CD4-positive, alpha-beta T cell treated with Interferon gamma for 1 hour (primary cell): ENCODE results near the gene LRRC4.
A peak's percentile ranks its signal among the peaks of the same experiment; 100 is the strongest.

Experiments
- DNase-seq: peaks from one replicate; pipeline ENCODE4 v3.0.0-alpha.2; 2020

Gene LRRC4

DNA sequence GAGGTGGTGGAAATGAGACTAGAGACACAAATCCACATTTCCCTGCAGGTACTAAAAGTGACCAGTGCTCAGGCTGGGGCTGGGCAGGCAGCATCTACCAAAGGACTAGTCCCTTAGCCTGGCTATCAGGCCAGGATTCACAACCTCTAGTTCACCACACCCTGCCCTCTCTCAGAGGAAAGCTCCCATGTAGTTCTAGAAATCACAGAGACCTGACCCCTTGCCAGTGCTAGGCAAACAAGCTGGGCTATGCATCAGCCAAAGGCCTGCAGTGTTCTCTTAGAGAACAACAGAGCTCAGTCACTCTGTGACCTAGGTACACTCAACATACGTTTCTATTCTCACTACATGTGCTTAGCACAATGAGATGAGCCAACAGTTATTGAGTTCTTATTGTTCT, 26.7 kb upstream of the LRRC4 start:
- DNase-seq = no peak

DNA sequence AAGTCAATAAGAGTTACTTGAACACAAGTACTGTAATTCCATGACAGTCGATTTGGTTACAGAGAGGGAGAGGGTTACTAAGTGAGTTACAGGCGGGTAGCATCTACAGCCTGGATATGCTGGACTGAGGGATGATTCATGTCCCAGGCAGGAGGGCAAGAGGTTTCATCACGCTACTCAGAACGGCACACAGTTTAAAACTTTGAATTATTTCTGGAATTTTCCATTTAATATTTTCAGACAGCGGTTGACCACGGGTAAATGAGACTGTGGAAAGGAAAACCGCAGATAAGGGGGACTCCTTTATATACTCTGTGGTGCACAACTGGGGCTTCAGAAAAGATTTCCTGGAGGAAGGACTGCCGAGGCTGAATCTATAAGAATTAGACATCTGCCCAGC, 25.7 kb upstream of the LRRC4 start:
- no peak for DNase-seq

DNA sequence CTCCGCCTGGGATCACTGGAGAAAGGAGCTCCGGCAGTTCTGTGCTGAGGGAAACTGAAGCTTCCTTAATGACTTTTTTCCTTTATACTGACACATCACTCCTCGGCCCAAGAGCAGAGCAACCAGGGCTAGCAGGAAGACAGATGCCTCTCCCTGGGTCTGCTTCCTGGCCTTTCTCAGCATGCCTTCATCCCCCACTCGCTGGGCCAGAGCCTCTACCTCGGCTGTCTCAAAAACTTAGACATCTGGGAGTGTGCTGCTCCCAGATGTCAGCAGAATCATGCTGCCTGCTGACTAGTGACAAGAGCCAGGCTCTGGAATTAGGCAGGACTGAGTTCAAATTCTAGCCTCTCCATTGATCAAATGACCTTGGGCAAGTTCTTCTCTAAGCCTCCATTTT, 24.4 kb upstream of the LRRC4 start:
- DNase-seq = no peak

DNA sequence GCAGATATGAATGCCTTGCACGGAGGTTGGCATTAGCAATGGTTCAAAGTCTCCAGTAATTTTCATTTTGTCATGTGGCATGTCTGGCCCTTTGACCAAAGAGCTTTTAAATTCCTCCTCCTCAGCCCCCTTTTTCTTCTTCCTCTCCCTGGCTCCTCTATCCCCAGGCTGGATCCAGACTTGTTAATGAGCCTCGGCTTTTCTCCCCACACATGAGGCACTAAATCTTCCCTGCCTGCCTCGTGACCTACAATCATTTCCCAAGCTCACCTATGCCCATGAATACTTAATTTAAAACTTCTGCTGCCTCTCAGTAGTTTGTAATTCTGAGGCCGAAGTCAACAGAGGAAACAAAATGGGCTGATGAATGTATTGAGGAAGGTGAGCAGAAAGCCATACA, 23.3 kb upstream of the LRRC4 start:
- DNase-seq = no peak

DNA sequence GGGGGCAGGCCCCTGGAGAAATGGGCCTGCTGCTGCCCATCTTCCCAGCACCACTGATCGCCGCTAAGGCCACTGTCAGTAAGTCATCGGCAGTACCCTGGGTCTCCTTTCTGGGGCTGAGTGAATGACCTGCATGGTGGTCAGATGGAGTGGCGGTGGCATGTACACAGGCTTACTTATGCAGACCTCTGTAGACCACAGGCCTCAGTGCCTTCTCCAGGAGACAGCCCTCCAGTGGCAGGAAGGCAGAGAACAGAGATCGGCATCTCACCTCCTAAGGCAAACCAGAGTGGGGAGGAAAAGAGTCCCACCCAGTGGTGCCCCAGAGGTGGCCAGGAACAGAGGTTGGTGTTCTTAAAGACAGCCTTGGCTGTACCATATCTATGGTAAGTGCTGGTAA, 22.8 kb upstream of the LRRC4 start:
- no peak for DNase-seq

DNA sequence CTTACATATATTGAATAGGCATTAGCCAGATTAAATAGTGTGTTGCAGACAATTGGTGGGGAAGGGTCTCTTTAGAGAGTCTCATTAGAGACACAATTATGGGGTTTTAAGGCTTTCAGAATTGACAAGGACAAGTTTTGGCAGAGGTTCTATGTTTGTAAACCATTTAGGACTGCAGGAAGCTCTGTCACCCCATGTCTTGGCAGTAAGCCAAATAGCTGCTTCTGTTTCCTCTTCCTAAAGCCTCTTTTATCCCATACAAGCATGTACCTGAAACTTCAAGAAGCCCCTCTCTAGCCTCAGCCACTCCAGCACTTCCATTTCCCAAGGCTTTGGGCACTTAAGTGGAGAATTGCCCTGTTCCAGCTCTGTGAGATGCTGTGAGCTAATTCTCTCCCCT, 21.8 kb upstream of the LRRC4 start:
- DNase-seq = no peak

DNA sequence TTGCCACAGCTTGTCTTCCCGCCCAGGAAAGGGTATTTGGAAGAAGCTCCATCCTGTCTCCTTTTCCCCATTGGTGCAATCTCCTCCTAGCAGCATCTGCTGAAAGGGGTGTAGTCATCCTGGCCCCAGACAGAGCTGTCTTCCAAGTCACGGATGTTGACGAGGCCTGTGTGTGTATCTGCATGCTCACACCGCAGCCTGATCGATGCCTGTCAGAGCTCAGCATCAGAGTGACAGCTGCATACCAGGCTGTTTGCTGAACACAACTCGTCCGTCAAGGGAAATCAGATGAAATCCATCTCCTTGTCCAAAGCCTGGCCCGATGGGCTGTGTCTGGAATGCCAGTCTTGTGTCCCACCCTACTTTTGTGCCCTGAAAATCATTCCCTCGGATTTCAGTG, 21.2 kb upstream of the LRRC4 start:
- no peak for DNase-seq

DNA sequence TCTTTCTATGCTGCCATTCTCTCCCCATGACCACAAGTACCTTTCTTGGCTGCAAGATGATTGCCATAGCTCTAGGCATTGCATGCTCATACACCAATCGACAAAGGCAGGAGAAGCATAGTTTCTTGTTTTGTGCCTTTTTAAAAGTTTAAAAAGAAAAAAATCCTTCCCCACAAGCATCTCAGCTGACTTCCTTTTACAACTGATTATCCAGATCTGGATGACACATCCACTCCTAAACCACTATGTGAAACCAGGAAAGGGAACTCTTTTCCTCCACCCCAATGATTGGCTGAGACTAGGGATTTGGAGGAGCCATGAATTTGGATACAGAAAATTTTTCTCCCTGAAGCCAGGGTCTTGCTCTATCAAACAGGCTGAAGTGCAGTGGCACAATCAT, 14.5 kb upstream of the LRRC4 start:
- DNase-seq = no peak

DNA sequence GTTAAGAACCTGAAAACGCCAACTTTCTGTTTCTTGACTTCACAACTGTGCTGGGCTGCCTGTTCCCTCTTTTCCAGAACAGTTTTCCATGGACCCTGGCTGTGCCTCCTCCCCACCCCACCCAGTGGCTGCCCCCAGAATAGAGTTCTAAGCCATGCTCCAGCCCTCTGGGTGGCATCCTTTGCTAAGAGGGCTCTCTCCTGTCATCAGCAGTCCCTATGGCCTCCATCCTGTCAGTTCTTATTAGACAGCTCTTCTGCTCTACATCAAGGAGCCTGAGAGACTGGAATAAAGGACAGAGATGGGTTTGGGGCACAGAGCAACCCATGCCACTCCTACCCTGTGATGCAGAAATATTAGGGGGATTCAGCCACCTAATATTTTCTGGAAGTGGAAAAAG, 13.9 kb upstream of the LRRC4 start:
- no peak for DNase-seq

DNA sequence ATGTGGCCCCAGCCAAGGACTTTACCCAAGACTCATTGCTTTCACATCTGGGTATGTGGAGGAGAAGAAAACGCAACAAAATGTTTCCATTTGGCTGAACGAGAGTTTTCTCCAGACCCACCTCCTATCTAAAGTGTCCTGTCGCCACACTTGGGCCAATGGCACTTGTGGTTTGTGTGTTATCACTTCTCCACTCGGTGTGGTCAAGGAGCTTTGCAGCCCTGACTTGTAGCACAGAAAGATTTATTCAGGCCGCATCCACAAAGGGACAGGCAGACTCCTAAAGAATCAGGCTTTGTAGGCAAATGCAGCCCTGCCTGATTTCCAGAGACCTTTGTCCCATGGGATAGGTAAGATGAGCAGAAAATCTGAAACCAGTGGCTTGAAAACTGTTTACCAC, 12.8 kb upstream of the LRRC4 start:
- DNase-seq = no peak

DNA sequence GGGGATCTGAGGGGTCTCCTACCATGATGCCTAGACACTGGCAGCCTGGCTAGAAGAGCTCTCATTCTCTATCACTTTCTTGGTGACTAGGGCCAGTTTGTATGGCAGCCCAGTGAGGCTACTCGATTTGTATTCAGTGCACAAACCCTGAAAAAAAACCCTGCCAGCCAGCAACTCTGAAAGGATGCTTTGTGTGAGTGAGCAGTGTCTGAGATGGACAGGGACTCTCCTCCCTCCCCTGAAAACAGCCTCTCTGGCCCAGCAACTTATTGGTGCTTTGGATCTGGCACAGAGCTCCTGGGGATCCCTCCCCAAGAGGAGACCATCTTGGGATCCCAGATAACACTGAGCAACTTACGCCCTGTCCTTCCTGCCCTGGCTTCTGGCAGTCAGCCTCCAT, 10.8 kb upstream of the LRRC4 start:
- DNase-seq = no peak

DNA sequence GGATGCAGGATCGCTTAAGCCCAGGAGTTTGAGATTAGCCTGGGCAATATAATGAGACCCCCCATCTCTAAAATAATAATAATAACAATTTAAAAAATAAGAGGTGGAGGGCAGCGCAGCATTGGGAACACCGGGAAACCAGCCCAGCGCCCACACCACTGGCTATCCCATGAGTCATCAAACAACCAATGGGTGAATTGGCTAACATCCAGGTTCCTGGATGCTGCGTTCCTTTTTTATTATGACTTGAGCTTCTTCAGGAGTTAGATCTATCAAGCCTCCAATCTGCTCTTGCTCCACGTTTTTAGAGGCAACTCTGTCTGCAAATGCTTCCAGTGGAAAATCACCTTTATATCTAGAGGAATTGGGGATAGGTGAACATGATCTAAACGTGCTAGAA, 10.0 kb upstream of the LRRC4 start:
- no peak for DNase-seq

DNA sequence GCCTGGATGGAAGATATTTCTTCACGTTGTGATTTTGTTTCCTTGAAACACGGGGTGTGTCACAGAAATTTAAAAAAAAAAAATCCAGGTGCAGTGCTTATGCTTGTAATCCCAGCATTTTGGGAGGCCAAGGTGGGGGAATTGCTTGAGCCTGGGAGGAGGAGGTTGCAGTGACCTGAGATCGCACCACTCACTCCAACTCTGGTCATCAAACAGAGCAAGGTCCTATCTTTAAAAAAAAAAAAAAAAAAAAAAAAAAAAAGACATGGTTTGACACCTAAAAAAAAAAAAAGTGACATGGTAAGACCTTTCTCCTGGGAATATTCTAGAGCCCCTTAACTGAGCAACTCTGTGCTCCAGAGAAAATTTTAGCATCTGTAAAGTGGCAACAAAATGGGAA, 9.0 kb upstream of the LRRC4 start:
- DNase-seq = no peak

DNA sequence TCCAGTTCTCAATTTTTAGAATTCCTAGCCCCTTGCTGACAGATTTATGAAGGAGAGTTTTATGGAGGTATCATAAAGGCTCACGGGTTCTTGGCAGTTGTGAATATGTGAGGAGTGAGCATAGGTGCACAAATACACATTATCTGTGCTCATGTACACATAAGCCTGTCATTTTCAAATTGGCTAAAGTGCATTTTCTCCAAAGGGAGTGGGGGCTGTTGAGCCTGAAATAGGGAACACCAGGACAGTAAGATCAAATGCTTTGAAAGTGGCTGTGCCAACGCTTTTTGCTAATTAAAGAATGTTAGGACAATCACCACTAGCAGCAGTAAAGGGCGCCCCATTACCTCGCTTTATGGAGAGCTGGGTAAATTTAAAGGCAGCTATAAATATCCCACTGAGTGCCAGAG, 8.3 kb upstream of the LRRC4 start:
- DNase-seq = no peak

DNA sequence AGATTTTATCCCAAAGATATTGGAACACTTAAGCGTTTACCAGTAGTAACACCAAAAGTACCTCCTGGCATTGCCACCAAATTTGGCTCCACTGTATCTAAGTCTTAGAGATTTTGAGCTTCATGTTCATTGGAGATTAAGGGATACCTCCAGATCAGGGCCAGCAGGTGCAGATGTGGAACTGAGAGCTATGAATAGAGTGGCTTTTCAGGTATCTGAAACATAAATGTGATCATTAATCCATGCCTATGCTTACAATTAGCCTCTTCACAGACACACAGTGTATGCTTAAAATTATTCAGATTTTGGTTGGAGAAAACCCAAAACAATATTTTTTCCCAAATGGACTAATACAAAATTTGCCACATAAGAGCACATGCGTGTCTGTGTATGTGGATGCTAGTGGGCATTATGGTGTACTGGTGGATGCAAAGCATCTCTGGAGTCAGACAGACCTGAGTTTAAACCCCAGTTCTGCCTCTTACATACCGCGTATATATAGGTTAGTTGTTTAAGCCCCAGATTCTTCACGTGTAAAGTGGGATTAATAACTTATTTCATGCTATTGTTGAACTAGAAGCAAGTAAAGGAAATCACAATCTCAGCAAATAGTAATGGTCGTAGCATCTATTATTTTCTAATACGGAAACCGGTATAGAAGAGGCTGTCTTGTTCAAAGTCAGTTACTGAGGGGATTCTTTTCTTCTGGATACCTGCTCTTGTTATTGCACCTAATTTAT, 6.8 kb upstream of the LRRC4 start:
- no peak for DNase-seq

DNA sequence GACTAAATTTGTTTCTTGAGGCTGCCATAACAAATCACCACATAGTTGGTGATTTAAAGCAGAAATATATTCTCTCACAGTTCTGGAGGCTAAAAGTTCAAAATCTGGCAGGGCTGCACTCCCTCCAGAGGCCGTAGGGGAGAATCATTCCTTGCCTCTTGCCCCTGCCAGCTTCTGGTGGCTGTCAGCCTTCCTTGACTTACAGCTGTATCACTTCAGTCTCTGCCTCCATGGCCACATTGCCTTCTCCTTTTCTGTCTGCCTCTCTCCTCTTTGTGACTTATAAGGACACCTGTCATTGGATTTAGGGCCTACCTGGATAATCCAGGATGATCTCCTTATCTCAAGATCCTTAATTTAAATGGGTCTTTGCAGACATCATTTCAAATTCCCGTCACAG, 5.8 kb upstream of the LRRC4 start:
- DNase-seq = no peak

DNA sequence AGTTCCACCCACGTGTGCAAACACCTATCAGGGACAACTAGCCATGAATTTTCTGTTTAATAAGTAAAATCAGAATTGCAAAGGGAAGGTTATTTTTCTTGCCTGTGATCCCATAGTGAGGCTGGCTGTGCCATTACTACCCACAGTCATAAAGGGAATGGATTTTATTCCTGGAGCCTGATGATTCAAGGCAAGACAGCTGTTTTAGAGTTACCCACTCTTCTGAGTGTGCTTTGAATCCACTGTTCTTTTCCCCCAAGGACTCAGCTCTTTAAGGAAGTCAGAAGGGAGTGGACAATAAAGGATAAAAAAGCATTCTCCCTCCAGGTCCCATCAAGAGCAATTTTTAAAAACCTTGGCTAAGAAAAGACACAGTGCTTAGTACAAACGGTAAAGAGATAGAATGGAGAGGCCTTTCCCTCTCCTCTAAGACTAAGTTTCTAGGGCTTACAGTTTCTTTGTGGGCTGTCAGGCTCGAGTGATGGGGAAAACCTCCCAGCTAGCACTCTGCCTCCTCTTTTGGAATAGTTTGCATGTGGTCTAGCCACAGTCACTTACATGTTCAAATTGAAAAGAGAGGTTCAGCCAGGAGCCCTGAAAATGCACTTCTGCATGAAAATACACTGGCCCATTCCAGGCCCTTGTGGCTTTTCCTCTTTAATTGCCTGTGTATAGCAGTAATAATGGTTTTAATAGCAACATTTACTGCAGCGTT, 5.1 kb upstream of the LRRC4 start:
- DNase-seq = no peak

DNA sequence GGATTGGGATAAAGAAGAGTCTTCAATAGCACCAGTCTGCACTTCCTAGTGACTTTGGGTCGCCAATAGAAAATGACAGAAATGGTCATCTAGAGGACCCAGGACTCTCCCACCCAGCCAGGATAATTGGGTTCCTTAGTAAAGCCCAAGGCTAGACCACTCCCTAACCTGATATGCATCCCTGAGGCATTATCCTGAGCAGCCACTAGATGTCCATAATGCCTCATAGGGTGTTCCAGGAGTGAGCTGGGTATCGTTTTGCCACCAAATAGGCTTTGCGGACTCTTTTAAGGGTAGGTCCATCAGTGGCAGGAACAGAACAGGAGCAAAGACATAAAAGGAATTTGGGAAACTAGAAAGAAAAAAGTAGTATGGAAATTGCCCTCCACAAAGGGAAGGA, 4.5 kb upstream of the LRRC4 start:
- DNase-seq = no peak

DNA sequence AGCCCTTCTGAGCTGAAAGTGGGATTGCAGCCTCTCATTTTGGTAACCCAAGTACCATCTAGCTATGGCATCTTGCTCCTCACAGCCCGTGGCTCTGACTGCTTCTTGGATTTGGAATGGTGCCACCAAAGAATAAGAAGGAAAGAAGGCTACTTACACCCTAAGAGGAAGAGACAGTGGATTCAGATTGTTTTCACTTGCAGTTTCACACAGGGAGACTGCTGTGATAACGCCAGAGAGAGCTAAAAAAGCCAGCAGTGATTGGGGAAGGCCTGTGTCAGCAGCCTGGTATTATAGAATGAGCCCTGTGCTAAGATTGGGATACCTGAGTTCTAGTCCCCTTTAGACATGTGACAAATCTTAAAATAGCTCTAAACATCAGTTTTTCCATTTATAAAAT, 3.6 kb upstream of the LRRC4 start:
- no peak for DNase-seq

DNA sequence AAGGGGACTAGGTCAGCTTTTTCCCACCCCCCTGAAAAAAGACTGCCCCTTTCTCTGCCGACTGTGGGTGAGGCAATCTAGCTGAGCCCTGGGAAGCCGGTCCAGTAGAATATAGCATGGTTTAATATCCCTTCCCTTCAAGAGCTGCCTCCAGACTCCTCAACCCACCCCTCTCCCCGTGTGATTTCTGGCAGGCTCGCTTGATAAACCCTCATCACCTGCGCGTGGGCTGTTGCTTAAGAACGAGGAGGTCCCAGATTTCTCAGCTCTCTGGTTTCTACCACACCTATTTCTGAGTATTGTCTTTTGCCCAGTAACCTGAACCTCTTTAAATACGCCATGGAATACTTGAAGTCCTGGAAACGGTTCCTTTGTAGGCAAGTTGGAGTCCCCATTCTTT, 2.0 kb upstream of the LRRC4 start:
- DNase-seq = no peak

DNA sequence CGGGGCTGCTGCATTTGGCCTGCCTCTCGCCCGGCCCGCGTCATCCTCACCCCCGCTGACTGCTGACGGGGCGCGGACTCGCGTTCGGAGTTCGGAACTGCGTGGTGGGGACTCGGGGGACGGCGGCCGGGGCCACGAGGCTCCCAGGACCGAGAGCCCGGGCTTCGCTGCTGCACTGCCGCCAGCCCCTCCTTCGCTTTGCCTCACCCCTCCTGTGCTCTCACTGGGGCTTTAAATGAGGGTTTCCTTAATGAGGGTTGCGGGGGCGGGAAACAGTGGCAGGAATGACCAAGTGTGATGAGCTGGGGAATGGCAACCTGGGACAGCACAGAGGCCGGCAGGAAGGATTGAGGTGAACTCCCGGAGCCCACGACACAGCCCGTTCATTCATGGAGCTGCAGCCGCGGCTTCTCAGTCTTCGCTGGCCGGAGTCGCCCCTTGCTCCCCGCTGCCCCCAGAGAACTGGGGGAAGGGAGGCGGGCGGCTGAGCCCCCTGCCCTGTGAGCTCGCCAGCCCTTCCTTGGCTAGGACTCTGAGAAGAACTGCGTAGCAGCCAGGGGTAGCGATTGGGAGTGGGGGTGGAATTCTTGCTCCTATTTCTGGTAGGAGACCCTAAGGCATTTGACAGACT, 1.5 kb upstream of the LRRC4 start:
- no peak for DNase-seq

DNA sequence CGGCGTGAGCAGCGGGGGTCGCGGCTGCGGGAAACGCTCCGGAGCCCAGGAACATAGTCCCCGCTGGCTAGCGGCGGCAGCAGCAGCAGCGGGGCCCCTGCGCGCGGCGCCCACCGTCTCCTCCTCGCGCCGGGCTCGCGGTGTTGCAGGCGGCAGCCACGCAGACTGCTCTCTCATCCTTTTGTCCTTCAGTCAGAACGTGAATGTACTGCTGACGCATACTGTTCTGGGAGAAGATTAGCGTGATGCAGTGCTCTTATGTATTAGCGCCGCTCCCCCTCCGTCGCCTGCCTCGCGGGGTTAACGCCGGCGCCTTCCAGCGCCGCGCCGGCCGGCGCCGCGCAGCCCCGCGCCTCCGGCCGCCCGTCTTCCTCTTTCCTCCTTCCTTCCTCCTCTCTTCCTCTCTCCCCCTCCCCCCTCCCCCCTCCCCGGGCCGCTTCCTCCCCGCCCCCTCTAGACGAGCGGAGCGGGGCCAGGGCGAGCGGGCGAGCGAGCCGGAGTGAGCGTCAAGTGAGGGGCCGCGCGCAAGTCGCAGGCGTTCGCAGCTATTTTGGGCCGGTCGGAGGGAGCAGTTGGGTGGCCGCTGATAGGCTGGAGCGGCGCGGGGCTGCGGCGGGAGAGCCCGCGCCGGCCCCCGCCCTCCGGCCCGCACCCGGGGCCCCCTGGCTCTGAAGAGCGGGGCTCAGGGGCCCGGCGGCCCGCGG, 816 bp upstream of the LRRC4 start:
- DNase-seq = peak; percentile 48

DNA sequence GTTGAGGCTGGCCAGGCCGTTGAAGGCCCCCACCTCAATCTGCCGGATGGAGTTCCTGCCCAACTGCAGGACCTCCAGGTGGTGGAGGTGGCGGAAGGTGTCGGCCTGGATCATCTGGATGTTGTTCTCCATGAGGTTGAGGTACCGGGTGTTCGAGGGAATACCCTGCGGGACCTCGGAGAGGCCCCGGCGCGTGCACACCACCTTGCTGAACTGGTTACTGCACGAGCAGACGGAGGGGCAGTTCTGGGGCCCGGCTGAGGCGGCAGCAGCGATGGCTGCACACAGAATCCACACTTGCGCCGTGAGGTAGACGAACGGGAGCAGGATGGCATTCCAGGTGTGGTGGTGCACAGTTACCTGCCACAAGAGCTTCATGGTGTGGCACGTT, 979 bp downstream of the LRRC4 start:
- no peak for DNase-seq
